ENCODE results near the gene SDC1.

Gene SDC1

GRCh38 chr2:20170704-20171250, 54.2 kb downstream of the SDC1 start:
- Histone ChIP-seq H3K27me3 (replicated peaks; ENCODE audit: control insufficient read depth, insufficient read depth, low read length) (no peaks in the 10 kb centered on the region), H3K36me3 (ENCODE audit: control insufficient read depth, insufficient read depth, low read length, severe bottlenecking) (no peaks in the 10 kb centered on the region), H3K9me3 (ENCODE audit: control insufficient read depth, low read length) (no peaks in the 10 kb centered on the region), H3K9ac (ENCODE audit: low read length) (no peak overlapping the region), H3K4me1 (ENCODE audit: control insufficient read depth, insufficient read depth, low read length) (peaks cover 15% of the 10 kb centered on the region), H3K4me3 (ENCODE audit: low read length) (no peak overlapping the region)
- DNase-seq (ENCODE audit: low read depth): no peak

- Histone ChIP-seq H3K27me3 (replicated peaks; ENCODE audit: control insufficient read depth, insufficient read depth, low read length) (no peaks in the 10 kb centered on the region), H3K4me1 (ENCODE audit: control insufficient read depth, insufficient read depth, low read length) (peaks cover 15% of the 10 kb centered on the region), H3K9me3 (ENCODE audit: control insufficient read depth, low read length) (no peaks in the 10 kb centered on the region), H3K4me3 (ENCODE audit: low read length) (no peak overlapping the region), H3K9ac (ENCODE audit: low read length) (no peak overlapping the region), H3K36me3 (ENCODE audit: control insufficient read depth, insufficient read depth, low read length, severe bottlenecking) (no peaks in the 10 kb centered on the region)
- no peak for DNase-seq (ENCODE audit: low read depth)
These were observed 54.9 kb downstream of the SDC1 start for GRCh38 chr2:20169796-20170703.

DNA sequence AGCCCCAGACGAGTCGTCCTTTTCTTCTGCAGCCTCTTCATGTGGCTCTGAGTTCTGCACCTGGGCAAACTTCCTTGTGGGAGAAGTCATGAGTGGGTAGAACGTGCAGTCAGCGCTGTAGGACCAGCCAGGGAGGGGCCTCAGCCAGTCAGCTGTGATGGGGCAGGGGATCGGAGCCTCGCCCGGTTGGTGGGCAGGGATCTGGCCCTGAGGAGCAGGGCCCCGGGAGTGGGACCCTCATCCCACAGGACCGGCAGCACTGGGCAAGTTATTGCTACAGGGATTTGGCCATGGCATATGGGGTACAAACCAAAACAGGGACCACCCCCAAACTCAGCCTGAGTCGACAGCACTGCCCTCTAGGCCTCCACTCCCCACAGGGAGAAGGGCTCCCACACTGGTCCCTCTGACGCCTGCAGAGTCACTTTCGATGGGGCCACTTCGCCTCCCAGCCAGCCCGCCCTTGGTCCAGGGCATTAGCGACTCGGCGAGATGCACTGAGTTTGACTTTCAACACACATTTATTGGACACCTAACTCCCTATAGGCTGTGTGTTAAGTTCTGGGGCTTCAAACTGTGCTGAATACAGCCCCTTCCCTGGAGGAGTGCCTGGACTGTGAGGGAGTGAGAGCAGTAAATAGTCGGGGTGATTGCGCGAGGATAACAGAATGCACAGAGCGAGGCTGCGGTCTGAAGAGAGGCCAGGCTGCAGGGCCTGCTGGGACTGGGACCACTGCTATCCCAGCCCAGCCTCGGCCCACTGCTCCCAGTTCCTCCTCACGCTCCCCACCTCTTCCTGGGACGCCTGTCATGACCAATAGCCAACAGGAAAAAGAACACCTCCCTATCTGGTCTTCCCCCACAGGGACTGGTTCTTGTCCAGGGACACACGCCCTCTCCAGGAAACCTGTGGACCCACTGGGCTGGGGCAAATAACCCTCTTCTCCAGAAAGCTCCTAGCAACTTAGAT, 55.9 kb downstream of the SDC1 start:
- peaks cover 15% of the 10 kb centered on the region for H3K4me1 ChIP-seq (ENCODE audit: control insufficient read depth, insufficient read depth, low read length)
- H3K36me3 ChIP-seq (ENCODE audit: control insufficient read depth, insufficient read depth, low read length, severe bottlenecking): no peaks in the 10 kb centered on the region
- H3K9me3 ChIP-seq (ENCODE audit: control insufficient read depth, low read length): no peaks in the 10 kb centered on the region
- H3K27me3 ChIP-seq (replicated peaks; ENCODE audit: control insufficient read depth, insufficient read depth, low read length): no peaks in the 10 kb centered on the region
- H3K4me3 ChIP-seq (ENCODE audit: low read length): no peak overlapping the region
- no peak for DNase-seq (ENCODE audit: low read depth)
- no peak overlapping the region for H3K9ac ChIP-seq (ENCODE audit: low read length)

DNA sequence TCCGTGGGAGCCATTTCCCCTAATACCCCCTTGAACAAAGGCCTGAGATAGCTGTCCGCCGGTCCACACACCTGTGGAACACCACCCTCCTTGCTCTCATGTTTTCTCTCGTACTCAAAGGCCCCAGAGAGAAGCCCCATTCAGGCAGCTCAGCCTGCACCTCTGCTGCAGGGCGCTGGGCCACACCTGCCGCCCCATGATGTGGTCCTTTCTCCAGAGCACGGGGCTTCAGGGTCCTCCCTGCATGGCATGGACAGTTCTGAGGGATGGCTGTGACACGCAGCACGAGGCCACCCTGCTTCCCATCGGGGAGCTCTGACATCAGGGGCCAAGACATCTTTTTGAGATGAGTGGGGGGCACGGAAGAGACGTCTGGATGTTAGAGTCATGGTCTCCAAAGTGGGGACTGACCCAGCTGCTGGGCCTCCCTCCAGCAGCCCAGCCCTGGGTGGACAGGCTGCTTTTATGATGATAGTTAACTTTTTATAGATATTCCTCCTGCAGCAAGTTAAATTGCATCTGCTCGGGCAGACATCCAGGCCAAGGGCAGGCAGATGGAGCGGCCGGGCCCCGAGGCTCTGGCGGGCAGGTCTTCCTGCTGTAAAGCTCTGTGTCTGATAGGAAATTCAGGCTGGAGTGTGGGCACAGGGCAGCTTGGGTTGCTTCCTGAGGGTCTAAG, 56.7 kb downstream of the SDC1 start:
- no peak for DNase-seq (ENCODE audit: low read depth)
- H3K9ac ChIP-seq (ENCODE audit: low read length): no peak overlapping the region
- H3K9me3 ChIP-seq (ENCODE audit: control insufficient read depth, low read length): no peaks in the 10 kb centered on the region
- no peaks in the 10 kb centered on the region for H3K27me3 ChIP-seq (replicated peaks; ENCODE audit: control insufficient read depth, insufficient read depth, low read length)
- peaks cover 15% of the 10 kb centered on the region for H3K4me1 ChIP-seq (ENCODE audit: control insufficient read depth, insufficient read depth, low read length)
- H3K4me3 ChIP-seq (ENCODE audit: low read length): no peak overlapping the region
- H3K36me3 ChIP-seq (ENCODE audit: control insufficient read depth, insufficient read depth, low read length, severe bottlenecking): no peaks in the 10 kb centered on the region

GRCh38 chr2:20167356-20167755, 57.6 kb downstream of the SDC1 start:
- DNase-seq (ENCODE audit: low read depth): no peak
- H3K9me3 ChIP-seq (ENCODE audit: control insufficient read depth, low read length): no peaks in the 10 kb centered on the region
- no peak overlapping the region for H3K9ac ChIP-seq (ENCODE audit: low read length)
- peaks cover 15% of the 10 kb centered on the region for H3K4me1 ChIP-seq (ENCODE audit: control insufficient read depth, insufficient read depth, low read length)
- H3K27me3 ChIP-seq (replicated peaks; ENCODE audit: control insufficient read depth, insufficient read depth, low read length): no peaks in the 10 kb centered on the region
- no peaks in the 10 kb centered on the region for H3K36me3 ChIP-seq (ENCODE audit: control insufficient read depth, insufficient read depth, low read length, severe bottlenecking)
- H3K4me3 ChIP-seq (ENCODE audit: low read length): no peak overlapping the region

- H3K36me3 ChIP-seq (ENCODE audit: control insufficient read depth, insufficient read depth, low read length, severe bottlenecking): no peaks in the 10 kb centered on the region
- H3K4me1 ChIP-seq (ENCODE audit: control insufficient read depth, insufficient read depth, low read length): peaks cover 15% of the 10 kb centered on the region
- no peaks in the 10 kb centered on the region for H3K9me3 ChIP-seq (ENCODE audit: control insufficient read depth, low read length)
- DNase-seq (ENCODE audit: low read depth): no peak
- no peak overlapping the region for H3K4me3 ChIP-seq (ENCODE audit: low read length)
- no peaks in the 10 kb centered on the region for H3K27me3 ChIP-seq (replicated peaks; ENCODE audit: control insufficient read depth, insufficient read depth, low read length)
- H3K9ac ChIP-seq (ENCODE audit: low read length): no peak overlapping the region
These were observed 59.0 kb downstream of the SDC1 start for GRCh38 chr2:20165677-20166509.

DNA sequence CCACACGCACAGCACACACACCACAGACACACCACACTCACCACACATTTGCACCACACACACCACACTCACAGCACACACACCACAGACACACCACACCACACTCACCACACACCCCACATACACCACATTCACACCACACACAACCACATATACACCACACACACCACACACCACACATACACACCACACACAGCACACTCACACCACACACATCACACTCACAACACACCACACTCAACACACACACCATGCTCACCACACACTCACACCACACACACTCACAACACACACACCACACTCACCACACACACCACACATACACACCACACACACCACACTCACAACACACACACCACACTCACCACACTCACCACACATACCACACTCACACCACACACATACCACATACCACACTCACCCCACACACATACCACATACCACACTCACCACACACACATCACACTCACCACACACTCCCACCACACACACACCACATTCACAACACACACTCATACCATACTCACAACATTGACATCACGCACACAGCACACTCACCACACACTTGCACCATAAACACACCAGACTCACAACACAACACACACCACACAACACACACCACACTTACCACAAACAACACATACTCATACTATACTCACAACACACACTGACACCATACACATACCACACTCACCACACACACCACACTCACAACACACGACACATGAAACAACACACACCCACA, 60.0 kb downstream of the SDC1 start:
- Histone ChIP-seq H3K9me3 (ENCODE audit: control insufficient read depth, low read length) (no peaks in the 10 kb centered on the region), H3K36me3 (ENCODE audit: control insufficient read depth, insufficient read depth, low read length, severe bottlenecking) (no peaks in the 10 kb centered on the region), H3K4me3 (ENCODE audit: low read length) (no peak overlapping the region), H3K9ac (ENCODE audit: low read length) (no peak overlapping the region), H3K27me3 (replicated peaks; ENCODE audit: control insufficient read depth, insufficient read depth, low read length) (no peaks in the 10 kb centered on the region), H3K4me1 (ENCODE audit: control insufficient read depth, insufficient read depth, low read length) (peaks cover 15% of the 10 kb centered on the region)
- DNase-seq (ENCODE audit: low read depth): no peak

- Histone ChIP-seq H3K9me3 (ENCODE audit: control insufficient read depth, low read length) (no peaks in the 10 kb centered on the region), H3K36me3 (ENCODE audit: control insufficient read depth, insufficient read depth, low read length, severe bottlenecking) (no peaks in the 10 kb centered on the region), H3K4me3 (ENCODE audit: low read length) (no peak overlapping the region), H3K9ac (ENCODE audit: low read length) (no peak overlapping the region), H3K4me1 (ENCODE audit: control insufficient read depth, insufficient read depth, low read length) (peaks cover 15% of the 10 kb centered on the region), H3K27me3 (replicated peaks; ENCODE audit: control insufficient read depth, insufficient read depth, low read length) (no peaks in the 10 kb centered on the region)
- no peak for DNase-seq (ENCODE audit: low read depth)
These were observed 60.7 kb downstream of the SDC1 start for GRCh38 chr2:20164061-20164733.

DNA sequence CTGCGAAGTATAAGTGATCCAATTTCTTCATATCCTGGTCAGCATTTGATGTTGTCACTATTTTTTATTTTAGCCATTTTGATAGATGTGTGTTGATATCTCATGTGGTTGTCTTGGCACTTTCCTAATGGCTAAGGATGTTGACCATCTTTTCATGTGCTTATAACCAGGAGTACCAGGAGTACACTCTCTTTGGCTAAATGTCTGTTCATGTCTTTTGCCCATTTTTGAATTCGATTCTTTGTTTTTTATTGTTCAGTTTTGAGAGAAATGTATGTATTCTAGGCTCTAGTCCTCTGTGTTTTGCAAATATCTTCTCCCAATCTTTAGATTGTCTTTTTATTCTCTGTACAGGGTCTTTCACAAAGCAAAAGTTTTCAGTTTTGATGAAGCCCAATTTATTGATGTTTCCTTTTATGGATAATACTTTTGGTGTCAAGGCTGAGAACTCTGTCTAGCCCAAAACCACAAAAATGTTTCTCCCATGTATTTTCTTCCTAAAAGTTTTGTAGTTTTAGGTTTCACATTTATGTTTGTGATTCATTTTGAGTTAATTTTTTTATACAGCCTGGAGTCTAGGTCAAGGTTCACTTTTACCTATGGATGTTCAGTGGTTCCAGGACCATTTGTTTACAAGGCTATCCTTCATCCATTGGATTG, 65.4 kb downstream of the SDC1 start:
- Histone ChIP-seq H3K4me1 (ENCODE audit: control insufficient read depth, insufficient read depth, low read length) (no peaks in the 10 kb centered on the region), H3K27me3 (replicated peaks; ENCODE audit: control insufficient read depth, insufficient read depth, low read length) (no peaks in the 10 kb centered on the region), H3K9ac (ENCODE audit: low read length) (no peak overlapping the region), H3K9me3 (ENCODE audit: control insufficient read depth, low read length) (no peaks in the 10 kb centered on the region), H3K4me3 (ENCODE audit: low read length) (no peak overlapping the region), H3K36me3 (ENCODE audit: control insufficient read depth, insufficient read depth, low read length, severe bottlenecking) (no peaks in the 10 kb centered on the region)
- DNase-seq (ENCODE audit: low read depth): no peak
